NCI-H510A treated with DMSO at 0.1 percent for 48 hours (cell line): Measurements from ENCODE around the gene MOGAT3.

ENCODE experiments used
- DNase-seq: peaks from one replicate; lab custom pipeline; 2025; lab: John Stamatoyannopoulos, UW

MOGAT3 gene

GRCh38 chr7:101172005-101172853, 28.6 kb downstream of the MOGAT3 start:
- peak; percentile 44 for DNase-seq

DNA sequence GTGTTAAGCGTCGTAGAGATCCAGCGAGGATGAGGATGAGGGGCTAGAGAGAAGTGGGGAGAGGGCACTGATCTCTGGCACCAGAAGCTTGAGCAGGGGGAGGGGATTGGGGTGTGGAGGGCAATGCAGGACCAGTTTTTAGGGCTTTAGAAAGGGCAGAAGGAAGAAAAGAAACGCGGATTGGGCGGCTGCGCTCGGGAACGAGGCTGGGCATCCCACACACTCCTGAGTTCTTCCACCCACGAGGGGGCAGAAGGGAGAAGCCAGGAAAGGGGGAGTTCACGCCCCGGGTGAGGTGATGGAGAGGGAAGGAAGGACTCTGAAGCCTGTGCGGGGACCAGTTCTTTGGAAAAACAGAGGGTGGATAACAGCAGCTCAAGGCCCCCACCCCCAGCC, 29.4 kb downstream of the MOGAT3 start:
- DNase-seq = no peak

DNA sequence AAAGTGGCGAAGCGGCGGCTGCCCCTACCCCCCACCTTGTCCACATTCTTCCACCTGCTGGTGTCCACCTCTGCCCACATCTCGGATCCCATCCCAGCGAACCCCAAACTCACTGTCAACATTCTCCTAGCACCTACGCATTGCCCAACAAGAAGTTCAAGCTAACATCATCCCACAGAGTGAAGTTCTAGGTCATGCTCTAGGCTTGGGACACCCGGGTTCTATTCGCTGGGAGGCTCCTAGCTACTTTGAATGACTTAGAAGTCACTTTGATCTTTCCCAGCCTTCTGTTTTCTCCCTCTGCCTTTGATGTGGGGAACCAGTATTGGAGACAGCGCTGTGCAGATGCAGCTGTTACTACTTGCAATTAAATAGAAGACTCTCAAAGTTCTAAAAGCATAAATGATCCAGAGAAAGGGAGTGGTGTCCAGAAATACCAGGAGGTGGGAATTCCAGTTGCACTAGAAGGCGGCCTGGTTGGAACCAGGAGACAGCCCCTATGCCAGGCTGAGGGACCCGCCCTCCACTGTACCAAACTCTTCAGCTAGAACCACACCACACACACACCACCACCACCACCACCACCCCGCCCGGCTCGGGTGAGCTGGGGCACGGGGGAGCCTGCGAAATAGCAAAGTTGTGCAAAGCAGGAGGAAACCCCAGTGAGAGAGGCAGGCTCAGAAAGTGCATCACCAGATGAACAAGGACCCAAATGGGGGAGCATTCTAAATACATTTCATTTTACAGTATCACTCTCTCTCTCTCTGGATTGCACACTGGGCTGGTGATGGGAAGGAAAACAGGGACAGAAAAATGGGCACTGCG, 30.0 kb downstream of the MOGAT3 start:
- no peak for DNase-seq

GRCh38 chr7:101169838-101170551, 30.8 kb downstream of the MOGAT3 start:
- DNase-seq = peak; percentile 32

DNA sequence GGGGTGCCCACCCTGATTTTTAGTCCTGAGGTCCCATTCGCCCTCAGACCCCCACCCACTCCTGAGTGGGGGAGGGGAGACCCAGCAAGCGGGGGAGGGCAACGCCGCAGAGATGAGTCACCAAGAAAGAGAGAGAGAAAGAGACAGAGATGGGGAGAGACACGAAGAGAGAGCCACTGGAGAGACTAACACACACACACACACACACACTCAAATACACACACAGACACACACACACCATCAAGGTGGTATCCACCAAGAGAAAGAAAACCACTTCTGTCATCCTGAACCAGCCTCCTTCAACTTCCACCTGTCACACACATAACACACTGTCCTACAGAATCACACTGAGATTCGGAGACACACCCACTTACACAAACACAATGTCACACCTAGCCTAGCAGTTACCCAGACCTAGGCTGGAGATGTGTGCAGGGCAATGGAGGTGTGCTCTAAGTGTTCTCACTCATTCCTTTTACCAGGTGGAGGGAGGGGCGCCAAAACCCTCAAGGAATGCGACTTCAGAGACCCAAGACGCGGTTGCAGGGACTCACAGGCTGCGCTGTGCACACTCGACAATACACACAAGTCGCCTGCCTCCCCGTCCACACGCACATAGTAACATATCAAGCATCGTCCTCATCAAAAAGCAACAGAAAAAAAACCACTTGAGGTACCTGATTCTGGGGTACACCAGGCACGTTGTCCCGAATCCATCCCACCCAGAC, 31.6 kb downstream of the MOGAT3 start:
- DNase-seq = no peak

DNA sequence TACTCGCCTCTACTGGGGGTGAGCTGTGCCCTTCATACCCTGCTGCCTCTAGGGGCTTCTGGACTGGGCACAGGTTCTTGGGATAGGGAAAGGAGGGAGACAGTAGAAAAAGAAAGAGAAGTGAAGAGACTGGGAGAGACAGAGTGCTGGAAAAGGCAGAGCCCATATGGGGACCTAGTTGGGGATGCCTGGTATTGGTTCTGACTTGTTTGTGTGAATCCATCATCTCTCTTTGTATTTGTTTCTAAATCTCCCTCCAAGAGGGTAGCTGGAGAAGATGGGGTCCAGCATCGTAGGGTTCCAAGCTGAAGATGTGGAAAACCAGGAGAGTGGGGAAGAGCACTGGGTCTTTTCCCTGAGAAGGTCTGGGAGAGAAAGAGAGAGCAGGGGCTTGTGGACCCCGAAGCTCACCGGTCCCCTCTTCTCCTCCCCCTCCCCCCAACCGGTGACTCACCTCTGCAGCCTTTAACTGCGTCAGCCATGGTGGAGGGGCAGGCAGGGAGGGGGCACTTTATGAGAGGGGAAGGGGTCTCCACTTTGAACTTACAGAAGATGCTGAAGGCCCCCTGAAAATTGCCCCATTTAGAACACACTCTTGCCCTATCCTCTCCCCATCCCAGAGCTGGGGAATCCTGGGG, 32.3 kb downstream of the MOGAT3 start:
- DNase-seq = no peak

DNA sequence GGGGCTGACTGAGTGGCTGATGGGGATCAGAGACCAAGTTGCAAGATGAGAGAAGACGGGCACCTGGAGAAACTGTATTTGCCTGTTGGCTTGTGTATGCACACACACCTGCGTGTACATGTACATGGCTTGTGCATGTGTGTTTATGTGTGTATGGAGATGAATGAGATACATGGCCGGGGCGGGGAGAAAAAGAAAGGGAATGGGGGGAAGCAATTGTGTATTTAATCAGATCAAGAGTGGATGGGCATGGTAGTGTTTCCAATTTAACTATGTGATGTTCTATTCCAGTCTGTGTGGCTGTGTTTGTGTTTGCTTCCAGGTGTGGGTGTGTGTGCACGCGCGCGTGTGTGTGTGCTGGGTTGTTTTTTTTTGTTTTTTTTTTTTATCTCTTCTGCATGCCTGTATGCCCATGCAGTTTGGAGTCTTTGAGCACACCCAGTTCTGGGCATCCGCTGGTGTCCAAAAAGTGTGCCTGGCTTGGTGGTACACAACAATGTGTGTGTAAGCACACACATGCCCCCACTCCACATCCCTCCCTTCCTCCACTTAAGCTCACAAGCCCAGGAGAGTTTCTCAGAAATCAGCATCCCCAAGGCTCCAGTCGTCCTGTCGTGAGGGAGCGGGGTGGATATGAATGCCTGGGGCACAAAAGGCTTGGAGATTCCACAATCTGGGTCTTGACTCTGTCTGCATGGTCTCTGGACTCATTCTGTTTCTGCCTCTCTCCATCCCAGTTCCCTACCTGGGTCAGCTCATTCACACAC, 33.0 kb downstream of the MOGAT3 start:
- no peak for DNase-seq

- DNase-seq = no peak
Measured at GRCh38 chr7:101166909-101167644, 33.8 kb downstream of the MOGAT3 start.

- no peak for DNase-seq
Measured at GRCh38 chr7:101166648-101166908, 34.3 kb downstream of the MOGAT3 start.

DNA sequence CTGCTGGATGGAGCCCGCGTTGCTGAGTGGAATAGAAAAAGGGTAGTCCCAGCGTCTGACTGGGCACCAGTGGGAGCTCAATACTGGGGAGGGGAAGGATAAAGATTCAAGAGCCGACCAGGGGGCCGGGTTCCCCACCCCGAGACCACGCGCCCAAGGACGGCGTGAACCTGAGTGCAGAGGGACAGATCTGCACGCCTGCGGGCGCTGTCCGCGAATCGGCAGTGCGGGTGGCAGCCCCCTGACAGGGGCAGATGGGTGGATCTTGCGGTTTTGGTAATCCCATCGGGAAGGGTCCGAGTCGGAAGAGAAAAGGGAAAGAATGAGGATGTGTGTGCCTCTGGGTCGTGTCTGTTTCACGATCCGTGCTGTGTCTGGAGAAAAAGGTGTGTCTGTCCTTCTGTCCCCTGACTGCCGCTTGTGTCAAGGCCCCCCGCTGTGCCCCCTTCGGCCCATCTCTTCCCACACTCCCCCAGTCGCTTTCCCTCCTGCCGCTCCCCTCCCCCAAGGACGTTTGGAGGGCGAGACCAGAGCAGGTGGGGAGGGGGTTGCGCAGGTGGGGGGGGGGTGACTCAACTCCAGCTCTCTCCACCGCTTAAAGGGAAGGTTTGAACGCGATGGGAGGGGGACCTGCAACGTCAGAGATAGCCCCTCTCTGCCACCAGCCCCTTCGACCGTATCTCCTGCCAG, 34.7 kb downstream of the MOGAT3 start:
- no peak for DNase-seq

DNA sequence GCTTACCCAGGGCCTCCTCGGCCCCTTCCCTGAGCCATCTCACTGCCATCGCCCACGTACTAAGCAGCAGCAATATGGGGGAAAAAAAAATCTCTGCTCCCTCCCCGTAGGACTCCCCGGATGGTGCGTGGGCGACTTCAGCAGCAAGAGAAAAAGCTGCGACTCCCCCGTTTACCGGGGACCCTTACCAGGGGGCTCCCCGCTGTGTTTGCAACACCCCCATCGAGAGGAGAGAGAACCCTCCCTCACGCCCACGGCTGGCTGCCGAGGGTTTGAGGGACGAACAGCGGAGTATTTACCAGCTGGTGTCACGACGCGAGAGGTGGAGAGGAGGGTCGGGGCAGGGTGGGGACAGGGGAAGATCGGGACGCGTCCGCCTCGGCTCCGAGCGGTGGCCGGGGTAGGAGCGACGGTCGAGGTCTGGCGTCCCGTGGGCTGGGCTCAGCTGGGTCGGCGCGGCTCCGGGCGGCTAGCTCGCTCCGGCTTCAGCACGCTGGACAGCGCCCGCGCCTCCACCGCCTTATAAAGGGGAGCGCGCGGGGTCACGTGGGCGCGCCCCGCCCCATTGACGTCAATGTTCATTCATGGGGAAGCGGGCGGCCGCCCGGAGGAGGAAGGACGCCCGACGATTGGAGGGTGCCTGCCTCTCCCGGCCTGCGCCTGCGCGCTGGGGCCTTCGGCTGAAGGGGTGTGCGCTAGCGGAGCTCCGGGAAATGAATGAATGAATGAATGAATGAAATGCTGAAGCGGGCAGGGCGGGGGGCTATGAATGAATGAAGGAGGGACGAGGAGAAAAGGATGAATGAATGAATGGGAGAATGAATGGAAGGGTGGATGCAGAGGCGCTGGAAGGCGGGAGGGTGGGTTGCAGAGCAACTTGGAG, 35.5 kb downstream of the MOGAT3 start, which contains the start of gene VGF:
Gene VGF (minus strand): TSS at position 495 of the 883 bp plus-strand sequence. CDS start 726 bp downstream, outside the sequence.
- DNase-seq = peak; percentile 69

- peak; percentile 9 for DNase-seq
Measured at GRCh38 chr7:101164071-101164840, 36.6 kb downstream of the MOGAT3 start.

- peak; percentile 66 for DNase-seq
Measured at GRCh38 chr7:101163279-101164070, 37.4 kb downstream of the MOGAT3 start.

GRCh38 chr7:101162551-101163278, 38.1 kb downstream of the MOGAT3 start:
- peak; percentile 63 for DNase-seq

GRCh38 chr7:101161692-101162471, 39.0 kb downstream of the MOGAT3 start:
- DNase-seq = no peak
